Cortex of kidney (tissue), 1 donor: Measurements from ENCODE around the gene TRPC4AP.
"Not testable (repeated sequence)": the region's sequence is repeated elsewhere in the genome, so short reads cannot be mapped to it uniquely, and the experiment has no call there.

ENCODE experiments used
- DNase-seq: peaks from one replicate; lab custom pipeline; 2025; lab: John Stamatoyannopoulos, UW

The TRPC4AP gene

DNA sequence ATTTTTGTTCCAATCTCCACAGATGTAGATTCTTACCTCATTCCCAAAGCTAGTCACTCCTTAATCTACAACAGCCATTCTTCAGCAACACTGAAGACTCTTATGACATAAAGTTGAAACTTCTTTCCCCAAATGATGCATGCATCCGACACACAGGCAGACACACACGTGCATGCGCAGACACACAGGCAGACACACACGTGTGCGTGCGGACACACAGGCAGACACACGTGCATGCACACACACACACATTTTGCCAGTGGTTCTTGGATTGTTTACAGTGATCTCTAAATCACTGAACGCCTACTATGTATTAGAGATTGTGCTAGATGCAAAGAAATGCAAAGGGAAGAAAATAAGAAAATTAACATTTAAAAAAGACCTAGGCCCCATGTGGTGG is 9.0 kb upstream of the TRPC4AP start:
- no peak for DNase-seq

DNA sequence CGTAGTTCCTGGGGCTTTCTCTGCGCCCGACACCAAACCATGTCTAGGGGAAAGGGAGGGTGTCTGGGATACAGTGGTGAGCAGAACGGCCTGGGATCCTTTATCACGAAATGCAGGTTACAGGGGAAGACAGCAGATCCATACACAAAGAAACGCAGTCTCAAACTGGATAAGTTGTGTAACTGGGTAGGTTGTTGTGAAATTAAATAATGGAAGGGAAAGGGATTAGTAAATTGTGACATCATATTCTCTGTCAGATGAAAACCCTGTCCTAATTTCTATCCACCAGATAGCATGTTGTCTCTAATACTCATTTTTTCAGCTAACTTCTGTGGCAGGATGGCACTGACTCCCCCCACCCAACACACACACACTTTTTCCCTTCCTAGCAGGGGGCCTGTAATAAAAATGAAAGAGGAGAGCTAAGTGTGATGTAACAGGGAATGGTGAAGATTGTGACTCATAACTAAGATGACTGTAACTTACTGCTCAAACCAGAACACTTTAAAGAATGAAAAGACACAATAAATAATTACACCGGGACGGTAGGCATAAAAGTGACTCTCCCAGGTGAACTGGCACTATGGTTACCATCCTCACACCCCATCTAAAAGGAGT is 769 bp upstream of the TRPC4AP start:
- DNase-seq, result no peak

DNA sequence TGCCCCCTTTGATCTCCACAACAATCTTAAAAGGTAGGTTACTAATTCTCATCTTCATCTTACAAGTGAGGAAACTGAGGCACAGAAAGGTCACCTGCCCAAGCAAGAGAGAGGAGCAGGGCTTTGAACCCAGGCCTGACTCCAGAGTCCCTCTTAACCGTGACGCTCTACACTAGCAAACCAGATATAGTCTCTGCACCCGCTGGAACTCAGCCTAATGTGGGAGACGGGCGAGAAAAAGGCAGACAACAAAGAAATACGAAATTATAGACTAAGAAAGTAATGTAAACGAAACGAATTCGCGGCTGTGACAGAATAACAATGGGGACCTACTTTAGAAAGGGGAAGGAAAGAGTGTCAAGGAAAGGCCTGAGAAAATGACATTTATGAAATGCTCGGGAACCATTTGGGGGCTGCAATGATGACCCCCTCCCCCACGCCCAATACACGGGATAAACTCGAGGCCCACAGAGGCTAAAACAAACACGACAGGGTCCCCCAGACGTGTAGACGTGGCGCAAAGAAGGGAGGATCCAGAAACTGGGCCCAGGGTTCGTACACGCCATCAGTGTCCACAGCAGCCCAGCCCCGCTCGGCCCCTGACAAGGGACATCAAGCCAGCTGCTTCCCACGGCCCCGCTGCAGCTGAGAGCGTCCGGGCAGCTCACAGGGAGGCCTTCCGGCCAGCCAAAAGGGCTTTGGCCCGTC is 637 bp downstream of the TRPC4AP start:
- DNase-seq, result no peak

GRCh38 chr20:35088231-35089145 is 4.1 kb downstream of the TRPC4AP start:
- no peak for DNase-seq

DNA sequence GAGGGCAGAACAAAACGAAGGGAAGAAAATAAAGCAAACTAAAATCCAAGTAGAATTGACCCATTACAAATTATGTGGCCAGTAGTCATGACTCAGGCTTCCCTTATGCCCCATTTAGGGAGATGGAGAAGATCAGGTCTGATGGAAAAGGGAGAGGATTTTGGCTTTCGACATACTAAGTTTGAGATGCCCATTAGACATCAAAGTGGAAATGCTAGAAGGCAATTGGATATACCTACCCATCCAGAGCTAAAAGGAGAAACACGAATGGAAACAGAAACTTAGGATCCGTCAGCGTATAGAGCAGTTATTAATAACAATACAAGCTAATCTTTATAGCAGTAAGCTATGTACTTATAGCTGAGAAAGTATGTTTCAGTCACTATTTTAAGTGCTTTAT is 4.8 kb downstream of the TRPC4AP start:
- DNase-seq, result no peak

DNA sequence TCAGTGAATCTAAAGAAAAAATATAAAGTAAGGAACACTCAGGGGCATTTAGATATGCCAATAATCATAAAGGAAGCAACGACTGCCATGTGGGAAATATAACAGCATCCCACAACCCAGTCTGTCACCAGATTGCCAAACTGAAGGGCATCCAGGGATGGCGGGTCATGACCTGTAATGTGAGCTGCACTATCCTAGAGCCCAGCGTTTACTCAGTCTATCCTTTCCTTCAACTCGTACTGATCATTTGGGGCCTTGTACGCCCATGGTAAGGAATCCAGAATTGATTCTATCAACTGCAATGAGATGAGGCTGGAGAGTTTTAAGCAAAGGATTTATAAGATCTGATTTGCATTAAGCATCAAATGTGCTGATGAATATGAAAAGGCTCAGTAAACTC is 5.3 kb downstream of the TRPC4AP start:
- no peak for DNase-seq

DNA sequence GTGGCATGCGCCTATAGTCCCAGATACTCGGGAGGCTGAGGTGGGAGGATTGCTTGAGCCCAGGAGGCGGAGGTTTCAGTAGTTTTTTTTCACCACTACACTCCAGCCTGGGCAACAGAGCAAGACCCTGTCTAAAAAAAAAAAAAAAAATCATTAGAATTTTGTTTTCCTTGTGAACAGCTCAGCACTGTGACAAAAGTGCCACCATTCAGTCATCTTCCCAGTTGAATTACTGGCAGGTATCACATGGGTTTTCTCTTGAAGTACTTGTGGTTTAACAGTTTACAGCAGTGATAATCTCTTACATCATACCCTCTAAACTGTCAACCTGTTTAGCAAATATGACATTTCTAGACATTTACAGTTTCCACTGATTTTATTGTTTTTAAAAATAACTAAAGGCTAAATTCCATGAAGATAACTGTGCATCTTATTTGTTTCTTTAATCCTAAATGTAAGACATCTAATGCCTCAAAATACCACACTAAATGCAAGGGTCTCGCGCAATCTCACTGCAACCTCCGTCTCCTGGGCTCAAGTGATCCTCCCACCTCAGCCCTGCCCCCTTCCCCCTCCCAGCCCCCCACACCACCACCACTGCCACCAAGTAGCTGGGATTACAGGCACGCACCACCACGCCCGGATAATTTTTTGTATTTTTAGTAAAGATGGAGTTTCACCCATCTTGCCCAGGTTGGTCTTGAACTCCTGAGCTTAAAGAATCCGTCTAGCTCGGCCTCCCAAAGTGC is 7.0 kb downstream of the TRPC4AP start:
- DNase-seq, result no peak

DNA sequence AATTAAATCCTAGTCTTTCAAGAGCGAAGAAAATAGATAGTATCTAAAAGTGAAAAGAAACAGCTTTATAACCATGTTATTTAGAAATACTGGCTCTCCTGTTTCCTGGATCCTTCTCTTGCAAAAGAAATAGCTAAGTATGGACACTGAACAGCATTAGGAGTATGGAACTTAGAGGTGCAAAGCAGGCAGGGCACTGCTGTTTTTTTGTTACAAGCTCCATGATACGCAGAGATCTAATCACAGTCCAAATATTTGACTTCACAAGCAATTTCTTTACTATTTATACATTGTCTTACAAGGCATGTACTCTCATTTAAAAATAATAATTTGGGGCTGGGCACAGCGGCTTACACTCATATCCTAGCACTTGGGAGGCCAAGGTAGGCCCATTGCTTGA is 7.6 kb downstream of the TRPC4AP start:
- no peak for DNase-seq

DNA sequence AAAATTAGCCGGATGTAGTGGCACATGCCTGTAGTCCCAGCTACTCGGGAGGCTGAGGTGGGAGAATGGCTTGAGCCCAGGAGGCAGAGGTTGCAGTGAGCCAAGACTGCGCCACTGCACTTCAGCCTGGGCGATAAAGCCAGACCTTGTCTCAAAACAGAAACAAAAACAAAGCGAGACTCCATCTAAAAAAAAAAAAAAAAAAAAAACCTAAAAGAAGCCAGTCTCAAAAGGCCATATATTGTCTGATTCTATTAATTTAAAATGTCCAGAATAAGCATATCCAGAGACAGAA is 12.3 kb downstream of the TRPC4AP start:
- not testable (repeated sequence) for DNase-seq

DNA sequence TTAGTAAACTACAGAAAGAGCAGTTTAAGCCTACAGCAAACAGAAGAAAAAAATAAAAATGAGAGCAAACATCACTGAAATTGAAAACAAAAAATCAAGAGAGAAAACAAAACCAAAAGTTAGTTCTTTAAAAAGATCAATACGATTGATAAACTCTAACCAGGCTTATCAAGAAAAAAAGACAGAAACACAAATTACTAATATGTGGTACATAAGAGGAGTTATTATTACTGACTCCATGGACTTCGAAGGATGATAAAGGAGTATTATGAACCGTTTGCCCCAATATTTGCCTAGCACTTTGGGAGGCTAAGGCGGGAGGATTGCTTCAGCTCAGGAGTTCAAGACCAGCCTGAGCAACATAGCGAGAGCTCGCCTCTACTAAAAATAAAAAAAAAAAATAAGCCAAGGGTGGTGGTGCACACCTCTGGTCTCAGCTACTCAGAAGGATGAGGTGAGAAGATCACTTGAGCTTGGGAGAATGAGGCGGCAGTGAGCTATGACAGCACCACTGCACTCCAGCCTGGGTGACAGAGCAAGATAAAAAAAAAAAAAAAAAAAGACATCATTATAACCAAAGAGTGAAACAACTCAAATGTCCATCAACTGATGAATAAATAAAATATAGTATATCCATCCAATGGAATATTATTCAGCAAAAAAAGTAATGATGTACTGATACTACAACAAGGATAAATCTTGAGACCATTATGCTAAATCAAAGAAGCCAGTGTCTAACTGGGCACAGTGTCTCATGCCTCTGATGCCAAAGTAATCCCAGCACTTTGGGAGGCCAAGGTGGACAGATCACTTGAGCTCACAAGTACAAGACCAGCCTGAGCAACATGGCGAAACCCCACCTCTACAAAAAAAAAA is 12.9 kb downstream of the TRPC4AP start:
- no peak for DNase-seq

- DNase-seq, result no peak
Measured at GRCh38 chr20:35077872-35078271, 14.7 kb downstream of the TRPC4AP start.

GRCh38 chr20:35077341-35077740 is 15.3 kb downstream of the TRPC4AP start:
- DNase-seq, result no peak

GRCh38 chr20:35071436-35072153 is 21.0 kb downstream of the TRPC4AP start:
- not testable (repeated sequence) for DNase-seq

GRCh38 chr20:35066194-35066593 is 26.4 kb downstream of the TRPC4AP start:
- no peak for DNase-seq

DNA sequence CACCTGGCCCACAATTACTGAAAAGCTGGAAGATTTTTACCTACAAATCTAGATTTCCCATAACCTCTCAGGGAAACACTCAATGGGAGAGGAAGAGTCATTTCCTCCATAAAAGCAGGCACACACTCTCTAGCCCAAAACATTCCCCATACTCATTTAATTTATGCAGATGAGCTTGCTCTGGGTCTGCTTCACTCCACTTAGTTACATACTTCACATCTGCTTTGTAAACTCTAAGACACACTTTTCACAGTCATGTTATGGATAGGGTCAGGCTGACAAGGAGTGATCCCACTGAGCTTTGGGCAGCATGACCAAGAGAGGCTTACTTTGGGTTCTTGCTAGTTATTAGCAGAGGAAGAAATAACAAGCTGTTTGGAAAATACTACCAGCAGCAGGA is 27.4 kb downstream of the TRPC4AP start:
- DNase-seq, result no peak

DNA sequence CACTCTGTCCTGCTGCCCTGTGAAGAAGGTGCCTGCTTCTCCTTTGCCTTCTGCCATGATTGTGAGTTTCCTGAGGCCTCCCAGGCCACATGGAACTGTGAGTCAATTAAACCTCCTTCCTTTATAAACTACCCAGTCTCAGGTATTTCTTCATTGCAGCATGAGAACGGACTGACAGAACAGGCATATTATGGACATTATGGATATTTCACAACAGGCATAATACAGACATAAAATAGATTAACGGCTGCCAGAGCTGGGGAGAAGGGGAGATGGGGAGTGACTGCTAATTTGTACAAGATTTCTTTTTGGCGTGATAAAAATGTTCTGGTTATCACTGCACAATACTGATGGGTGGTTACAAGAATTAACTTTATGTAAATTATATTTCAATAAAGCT is 29.4 kb downstream of the TRPC4AP start:
- DNase-seq, result no peak

DNA sequence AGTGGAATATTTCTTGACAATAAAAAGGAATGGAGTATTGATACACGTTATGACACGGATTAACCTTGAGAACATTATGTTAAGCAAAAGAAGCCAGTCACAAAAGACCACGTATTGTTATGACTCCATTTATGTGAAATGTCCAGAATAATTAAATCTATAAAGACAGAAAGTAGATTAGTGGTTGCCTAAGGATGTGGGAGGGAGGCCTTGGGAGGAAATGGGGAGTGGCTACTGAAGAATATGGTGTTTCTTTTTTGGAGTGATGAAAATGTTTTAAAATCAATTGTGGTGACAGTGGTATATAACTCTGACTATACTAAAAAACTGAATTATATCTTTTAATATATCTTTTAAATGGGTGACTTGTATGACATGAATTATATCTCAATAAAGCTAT is 30.1 kb downstream of the TRPC4AP start:
- DNase-seq, result no peak

DNA sequence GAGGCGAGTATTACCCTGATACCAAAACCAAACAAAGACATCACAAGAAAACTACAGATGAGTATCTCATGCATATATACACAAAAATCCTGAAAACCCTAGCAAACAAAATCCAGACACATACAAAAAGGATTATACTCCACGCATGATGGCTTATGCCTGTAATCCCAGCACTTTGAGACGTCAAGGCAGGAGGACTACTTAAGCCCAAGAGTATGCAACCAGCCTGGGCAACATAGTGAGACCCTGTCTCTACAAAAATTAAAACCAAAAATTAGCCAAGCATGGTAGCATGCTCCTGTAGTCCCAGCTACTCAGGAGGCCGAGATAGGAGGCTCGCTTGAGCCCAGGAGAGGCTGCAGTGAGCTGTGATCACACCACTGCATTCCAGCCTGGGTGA is 32.4 kb downstream of the TRPC4AP start:
- DNase-seq, result no peak

- no peak for DNase-seq
Measured at GRCh38 chr20:35059612-35060011, 33.0 kb downstream of the TRPC4AP start.

DNA sequence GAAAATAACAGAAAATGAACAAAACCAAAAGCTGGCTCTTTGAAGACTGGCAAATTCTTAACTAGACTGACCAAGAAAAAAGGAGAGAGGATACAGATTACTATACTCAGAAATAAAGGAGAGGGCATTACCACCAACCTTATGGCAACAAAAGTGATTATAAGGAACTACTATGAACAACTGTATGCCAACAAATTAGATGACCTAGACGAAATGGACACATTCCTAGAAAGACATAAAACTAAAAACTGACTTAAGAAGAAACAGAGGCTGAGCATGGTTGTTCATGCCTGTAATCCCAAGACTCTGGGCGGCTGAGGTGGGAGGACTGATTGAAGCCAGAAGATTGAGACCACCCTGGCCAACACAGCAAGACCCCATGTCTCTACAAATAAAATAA is 33.5 kb downstream of the TRPC4AP start:
- DNase-seq, result no peak
